ENCODE results near the gene RSPO4. TPM values are rescaled to one million over a fixed set of nuclear protein-coding genes. Genes with fewer than 3 reads are reported as not detected.

Gene RSPO4
- total and polyA plus RNA-seq, 9 of the 15 experiments (the other 6 are each of a cell fraction or from before 2014, with no cell fraction given), result 0.04 to 0.34 TPM; not detected in 7

DNA sequence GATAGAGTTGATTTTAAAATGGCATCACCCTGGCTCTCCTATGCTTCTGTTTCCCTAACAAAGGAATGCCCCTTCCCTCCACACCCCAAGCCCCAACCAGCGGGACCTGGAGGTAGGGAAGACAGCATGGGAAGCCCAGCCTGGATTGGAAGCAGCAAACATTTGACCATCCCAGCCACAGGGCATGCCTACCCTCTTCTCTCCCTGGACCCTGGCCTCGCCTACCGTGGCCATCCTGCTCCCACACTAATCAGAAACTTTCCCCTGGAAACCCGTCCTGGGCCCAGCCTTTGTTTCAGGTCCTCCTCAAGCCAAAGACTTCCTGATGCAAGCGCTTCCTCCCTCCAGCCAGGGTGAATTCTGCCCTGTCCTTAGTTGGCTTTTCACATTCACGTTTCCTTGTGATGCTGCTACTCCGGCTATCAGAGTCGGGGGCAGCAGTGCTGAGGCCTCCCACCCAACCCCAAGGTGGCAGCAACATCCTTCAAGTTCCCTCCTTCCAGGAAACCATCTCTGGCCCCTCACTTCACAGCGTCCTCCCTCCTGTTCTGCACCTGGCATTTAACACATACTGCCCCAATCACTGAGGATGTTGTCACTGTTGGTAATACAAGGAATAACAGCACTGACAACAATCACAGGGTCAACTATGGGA is 67.8 kb downstream of the RSPO4 start (continued):
- TF ChIP-seq, protein P1, sequence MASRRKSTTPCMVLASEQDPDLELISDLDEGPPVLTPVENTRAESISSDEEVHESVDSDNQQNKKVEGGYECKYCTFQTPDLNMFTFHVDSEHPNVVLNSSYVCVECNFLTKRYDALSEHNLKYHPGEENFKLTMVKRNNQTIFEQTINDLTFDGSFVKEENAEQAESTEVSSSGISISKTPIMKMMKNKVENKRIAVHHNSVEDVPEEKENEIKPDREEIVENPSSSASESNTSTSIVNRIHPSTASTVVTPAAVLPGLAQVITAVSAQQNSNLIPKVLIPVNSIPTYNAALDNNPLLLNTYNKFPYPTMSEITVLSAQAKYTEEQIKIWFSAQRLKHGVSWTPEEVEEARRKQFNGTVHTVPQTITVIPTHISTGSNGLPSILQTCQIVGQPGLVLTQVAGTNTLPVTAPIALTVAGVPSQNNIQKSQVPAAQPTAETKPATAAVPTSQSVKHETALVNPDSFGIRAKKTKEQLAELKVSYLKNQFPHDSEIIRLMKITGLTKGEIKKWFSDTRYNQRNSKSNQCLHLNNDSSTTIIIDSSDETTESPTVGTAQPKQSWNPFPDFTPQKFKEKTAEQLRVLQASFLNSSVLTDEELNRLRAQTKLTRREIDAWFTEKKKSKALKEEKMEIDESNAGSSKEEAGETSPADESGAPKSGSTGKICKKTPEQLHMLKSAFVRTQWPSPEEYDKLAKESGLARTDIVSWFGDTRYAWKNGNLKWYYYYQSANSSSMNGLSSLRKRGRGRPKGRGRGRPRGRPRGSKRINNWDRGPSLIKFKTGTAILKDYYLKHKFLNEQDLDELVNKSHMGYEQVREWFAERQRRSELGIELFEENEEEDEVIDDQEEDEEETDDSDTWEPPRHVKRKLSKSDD (conservative IDR thresholded peaks at IDR 0.05; ENCODE audit: low read length), result no peak
- TF ChIP-seq, protein P2, sequence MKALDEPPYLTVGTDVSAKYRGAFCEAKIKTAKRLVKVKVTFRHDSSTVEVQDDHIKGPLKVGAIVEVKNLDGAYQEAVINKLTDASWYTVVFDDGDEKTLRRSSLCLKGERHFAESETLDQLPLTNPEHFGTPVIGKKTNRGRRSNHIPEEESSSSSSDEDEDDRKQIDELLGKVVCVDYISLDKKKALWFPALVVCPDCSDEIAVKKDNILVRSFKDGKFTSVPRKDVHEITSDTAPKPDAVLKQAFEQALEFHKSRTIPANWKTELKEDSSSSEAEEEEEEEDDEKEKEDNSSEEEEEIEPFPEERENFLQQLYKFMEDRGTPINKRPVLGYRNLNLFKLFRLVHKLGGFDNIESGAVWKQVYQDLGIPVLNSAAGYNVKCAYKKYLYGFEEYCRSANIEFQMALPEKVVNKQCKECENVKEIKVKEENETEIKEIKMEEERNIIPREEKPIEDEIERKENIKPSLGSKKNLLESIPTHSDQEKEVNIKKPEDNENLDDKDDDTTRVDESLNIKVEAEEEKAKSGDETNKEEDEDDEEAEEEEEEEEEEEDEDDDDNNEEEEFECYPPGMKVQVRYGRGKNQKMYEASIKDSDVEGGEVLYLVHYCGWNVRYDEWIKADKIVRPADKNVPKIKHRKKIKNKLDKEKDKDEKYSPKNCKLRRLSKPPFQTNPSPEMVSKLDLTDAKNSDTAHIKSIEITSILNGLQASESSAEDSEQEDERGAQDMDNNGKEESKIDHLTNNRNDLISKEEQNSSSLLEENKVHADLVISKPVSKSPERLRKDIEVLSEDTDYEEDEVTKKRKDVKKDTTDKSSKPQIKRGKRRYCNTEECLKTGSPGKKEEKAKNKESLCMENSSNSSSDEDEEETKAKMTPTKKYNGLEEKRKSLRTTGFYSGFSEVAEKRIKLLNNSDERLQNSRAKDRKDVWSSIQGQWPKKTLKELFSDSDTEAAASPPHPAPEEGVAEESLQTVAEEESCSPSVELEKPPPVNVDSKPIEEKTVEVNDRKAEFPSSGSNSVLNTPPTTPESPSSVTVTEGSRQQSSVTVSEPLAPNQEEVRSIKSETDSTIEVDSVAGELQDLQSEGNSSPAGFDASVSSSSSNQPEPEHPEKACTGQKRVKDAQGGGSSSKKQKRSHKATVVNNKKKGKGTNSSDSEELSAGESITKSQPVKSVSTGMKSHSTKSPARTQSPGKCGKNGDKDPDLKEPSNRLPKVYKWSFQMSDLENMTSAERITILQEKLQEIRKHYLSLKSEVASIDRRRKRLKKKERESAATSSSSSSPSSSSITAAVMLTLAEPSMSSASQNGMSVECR (CRISPR knock-in tag; IDR thresholded peaks at IDR 0.05), result no peak
- no peak for TF ChIP-seq SNRNP70 (optimal IDR thresholded peaks at IDR 0.05; ENCODE audit: low read depth, low read length)
- TF ChIP-seq ZNF239 (CRISPR knock-in tag; IDR thresholded peaks at IDR 0.05), result no peak
- no peak for TF ChIP-seq GATAD2A (IDR thresholded peaks at IDR 0.05)
- no peak for TF ChIP-seq CBFA2T2 (conservative IDR thresholded peaks at IDR 0.05)
- no peak for TF ChIP-seq HEY1 (CRISPR knock-in tag; IDR thresholded peaks at IDR 0.05; ENCODE audit: borderline replicate concordance)
- TF ChIP-seq, protein P3, sequence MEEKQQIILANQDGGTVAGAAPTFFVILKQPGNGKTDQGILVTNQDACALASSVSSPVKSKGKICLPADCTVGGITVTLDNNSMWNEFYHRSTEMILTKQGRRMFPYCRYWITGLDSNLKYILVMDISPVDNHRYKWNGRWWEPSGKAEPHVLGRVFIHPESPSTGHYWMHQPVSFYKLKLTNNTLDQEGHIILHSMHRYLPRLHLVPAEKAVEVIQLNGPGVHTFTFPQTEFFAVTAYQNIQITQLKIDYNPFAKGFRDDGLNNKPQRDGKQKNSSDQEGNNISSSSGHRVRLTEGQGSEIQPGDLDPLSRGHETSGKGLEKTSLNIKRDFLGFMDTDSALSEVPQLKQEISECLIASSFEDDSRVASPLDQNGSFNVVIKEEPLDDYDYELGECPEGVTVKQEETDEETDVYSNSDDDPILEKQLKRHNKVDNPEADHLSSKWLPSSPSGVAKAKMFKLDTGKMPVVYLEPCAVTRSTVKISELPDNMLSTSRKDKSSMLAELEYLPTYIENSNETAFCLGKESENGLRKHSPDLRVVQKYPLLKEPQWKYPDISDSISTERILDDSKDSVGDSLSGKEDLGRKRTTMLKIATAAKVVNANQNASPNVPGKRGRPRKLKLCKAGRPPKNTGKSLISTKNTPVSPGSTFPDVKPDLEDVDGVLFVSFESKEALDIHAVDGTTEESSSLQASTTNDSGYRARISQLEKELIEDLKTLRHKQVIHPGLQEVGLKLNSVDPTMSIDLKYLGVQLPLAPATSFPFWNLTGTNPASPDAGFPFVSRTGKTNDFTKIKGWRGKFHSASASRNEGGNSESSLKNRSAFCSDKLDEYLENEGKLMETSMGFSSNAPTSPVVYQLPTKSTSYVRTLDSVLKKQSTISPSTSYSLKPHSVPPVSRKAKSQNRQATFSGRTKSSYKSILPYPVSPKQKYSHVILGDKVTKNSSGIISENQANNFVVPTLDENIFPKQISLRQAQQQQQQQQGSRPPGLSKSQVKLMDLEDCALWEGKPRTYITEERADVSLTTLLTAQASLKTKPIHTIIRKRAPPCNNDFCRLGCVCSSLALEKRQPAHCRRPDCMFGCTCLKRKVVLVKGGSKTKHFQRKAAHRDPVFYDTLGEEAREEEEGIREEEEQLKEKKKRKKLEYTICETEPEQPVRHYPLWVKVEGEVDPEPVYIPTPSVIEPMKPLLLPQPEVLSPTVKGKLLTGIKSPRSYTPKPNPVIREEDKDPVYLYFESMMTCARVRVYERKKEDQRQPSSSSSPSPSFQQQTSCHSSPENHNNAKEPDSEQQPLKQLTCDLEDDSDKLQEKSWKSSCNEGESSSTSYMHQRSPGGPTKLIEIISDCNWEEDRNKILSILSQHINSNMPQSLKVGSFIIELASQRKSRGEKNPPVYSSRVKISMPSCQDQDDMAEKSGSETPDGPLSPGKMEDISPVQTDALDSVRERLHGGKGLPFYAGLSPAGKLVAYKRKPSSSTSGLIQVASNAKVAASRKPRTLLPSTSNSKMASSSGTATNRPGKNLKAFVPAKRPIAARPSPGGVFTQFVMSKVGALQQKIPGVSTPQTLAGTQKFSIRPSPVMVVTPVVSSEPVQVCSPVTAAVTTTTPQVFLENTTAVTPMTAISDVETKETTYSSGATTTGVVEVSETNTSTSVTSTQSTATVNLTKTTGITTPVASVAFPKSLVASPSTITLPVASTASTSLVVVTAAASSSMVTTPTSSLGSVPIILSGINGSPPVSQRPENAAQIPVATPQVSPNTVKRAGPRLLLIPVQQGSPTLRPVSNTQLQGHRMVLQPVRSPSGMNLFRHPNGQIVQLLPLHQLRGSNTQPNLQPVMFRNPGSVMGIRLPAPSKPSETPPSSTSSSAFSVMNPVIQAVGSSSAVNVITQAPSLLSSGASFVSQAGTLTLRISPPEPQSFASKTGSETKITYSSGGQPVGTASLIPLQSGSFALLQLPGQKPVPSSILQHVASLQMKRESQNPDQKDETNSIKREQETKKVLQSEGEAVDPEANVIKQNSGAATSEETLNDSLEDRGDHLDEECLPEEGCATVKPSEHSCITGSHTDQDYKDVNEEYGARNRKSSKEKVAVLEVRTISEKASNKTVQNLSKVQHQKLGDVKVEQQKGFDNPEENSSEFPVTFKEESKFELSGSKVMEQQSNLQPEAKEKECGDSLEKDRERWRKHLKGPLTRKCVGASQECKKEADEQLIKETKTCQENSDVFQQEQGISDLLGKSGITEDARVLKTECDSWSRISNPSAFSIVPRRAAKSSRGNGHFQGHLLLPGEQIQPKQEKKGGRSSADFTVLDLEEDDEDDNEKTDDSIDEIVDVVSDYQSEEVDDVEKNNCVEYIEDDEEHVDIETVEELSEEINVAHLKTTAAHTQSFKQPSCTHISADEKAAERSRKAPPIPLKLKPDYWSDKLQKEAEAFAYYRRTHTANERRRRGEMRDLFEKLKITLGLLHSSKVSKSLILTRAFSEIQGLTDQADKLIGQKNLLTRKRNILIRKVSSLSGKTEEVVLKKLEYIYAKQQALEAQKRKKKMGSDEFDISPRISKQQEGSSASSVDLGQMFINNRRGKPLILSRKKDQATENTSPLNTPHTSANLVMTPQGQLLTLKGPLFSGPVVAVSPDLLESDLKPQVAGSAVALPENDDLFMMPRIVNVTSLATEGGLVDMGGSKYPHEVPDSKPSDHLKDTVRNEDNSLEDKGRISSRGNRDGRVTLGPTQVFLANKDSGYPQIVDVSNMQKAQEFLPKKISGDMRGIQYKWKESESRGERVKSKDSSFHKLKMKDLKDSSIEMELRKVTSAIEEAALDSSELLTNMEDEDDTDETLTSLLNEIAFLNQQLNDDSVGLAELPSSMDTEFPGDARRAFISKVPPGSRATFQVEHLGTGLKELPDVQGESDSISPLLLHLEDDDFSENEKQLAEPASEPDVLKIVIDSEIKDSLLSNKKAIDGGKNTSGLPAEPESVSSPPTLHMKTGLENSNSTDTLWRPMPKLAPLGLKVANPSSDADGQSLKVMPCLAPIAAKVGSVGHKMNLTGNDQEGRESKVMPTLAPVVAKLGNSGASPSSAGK (IDR thresholded peaks at IDR 0.05), result no peak
